ENCODE measurements around the gene GARS1.

DNA sequence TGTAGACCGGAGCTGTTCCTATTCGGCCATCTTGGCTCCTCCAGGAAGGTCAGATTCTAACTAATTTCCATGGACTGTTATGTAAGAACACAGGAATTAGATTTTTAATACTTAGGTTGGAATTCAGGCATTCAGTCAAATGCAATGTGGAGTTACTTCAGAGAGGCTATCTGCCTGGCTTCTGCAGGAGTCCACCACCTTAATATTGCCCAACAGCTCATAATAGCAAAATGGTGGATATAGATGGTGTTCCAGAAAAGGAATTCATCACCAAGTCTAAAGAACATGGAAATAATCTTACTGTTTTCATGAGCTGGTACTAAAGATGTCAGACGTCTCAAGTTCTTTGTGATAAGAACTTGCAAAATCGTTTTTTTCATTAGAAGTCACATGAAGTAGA, 48.1 kb downstream of the GARS1 start:
- TF ChIP-seq, protein P1, sequence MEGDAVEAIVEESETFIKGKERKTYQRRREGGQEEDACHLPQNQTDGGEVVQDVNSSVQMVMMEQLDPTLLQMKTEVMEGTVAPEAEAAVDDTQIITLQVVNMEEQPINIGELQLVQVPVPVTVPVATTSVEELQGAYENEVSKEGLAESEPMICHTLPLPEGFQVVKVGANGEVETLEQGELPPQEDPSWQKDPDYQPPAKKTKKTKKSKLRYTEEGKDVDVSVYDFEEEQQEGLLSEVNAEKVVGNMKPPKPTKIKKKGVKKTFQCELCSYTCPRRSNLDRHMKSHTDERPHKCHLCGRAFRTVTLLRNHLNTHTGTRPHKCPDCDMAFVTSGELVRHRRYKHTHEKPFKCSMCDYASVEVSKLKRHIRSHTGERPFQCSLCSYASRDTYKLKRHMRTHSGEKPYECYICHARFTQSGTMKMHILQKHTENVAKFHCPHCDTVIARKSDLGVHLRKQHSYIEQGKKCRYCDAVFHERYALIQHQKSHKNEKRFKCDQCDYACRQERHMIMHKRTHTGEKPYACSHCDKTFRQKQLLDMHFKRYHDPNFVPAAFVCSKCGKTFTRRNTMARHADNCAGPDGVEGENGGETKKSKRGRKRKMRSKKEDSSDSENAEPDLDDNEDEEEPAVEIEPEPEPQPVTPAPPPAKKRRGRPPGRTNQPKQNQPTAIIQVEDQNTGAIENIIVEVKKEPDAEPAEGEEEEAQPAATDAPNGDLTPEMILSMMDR (IDR thresholded peaks at IDR 0.05), result no peak
- no peak for TF ChIP-seq POLR2A (IDR thresholded peaks at IDR 0.05)

Measured in ovary (tissue), 3 donors.